OCI-LY1 (cell line): ENCODE measurements around the gene MARCHF6.

Source experiments
- H2AFZ ChIP-seq: fragments of 200-600 bp; sonication (generic), shearing (Covaris generic); 2 replicates; pipeline ENCODE4 v1.6.0; 2014; ENCODE audit warnings: antibody characterized with exemption, mild to moderate bottlenecking, low read length
- H3F3A ChIP-seq: fragments of 200-600 bp; sonication (generic), shearing (Covaris generic); 2 replicates; pipeline ENCODE4 v1.6.0; 2014; ENCODE audit warnings: mild to moderate bottlenecking, antibody characterized with exemption, low read length, moderate library complexity; ENCODE audit not compliant: insufficient read depth
- H3K27ac ChIP-seq: fragments of 200-600 bp; sonication (generic); 2 replicates; pipeline ENCODE4 v1.5.1; 2014; ENCODE audit warnings: low read length, mixed run types, mild to moderate bottlenecking, low read depth; ENCODE audit not compliant: poor library complexity, severe bottlenecking
- H3K27me3 ChIP-seq: fragments of 200-600 bp; sonication (generic); 2 replicates; pipeline ENCODE4 v1.6.0; 2014; ENCODE audit warnings: antibody characterized with exemption, mild to moderate bottlenecking, low read length, moderate library complexity; ENCODE audit not compliant: insufficient read depth
- H3K36me3 ChIP-seq: fragments of 200-600 bp; sonication (generic); 2 replicates; pipeline ENCODE4 v1.6.1; 2014; ENCODE audit warnings: mild to moderate bottlenecking, antibody characterized with exemption, low read length, moderate library complexity, mixed read lengths; ENCODE audit not compliant: insufficient read depth
- H3K4me1 ChIP-seq: fragments of 200-600 bp; sonication (generic); 2 replicates; pipeline ENCODE4 v1.5.1; 2014; ENCODE audit warnings: mild to moderate bottlenecking, low read length, moderate library complexity; ENCODE audit not compliant: insufficient read depth, severe bottlenecking
- H3K4me2 ChIP-seq: fragments of 200-600 bp; sonication (generic), shearing (Covaris generic); 2 replicates; pipeline ENCODE4 v1.6.1; 2014; ENCODE audit warnings: low read length
- H3K4me3 ChIP-seq: fragments of 200-600 bp; sonication (generic); 2 replicates; pipeline ENCODE4 v1.5.1; 2014; ENCODE audit warnings: low read length, low read depth, mild to moderate bottlenecking, mixed read lengths; ENCODE audit not compliant: poor library complexity, severe bottlenecking
- H3K79me2 ChIP-seq: fragments of 200-600 bp; shearing (Covaris generic); 2 replicates; pipeline ENCODE4 v1.6.1; 2016; ENCODE audit warnings: mixed run types, low read length, mixed read lengths; ENCODE audit not compliant: insufficient read depth
- H3K9ac ChIP-seq: fragments of 200-600 bp; sonication (generic), shearing (Covaris generic); 2 replicates; pipeline ENCODE4 v1.6.1; 2014; ENCODE audit warnings: mild to moderate bottlenecking, low read length, mixed read lengths
- H3K9me2 ChIP-seq: fragments of 200-600 bp; sonication (generic), shearing (Covaris generic); 2 replicates; pipeline ENCODE4 v1.6.1; 2014; ENCODE audit warnings: low read depth, mild to moderate bottlenecking, low read length, mixed read lengths
- H3K9me3 ChIP-seq: fragments of 200-600 bp; shearing (Covaris generic); 2 replicates; pipeline ENCODE4 v1.6.1; 2014; ENCODE audit warnings: low read length, mixed read lengths
- H4K20me1 ChIP-seq: fragments of 200-600 bp; sonication (generic), shearing (Covaris generic); 2 replicates; pipeline ENCODE4 v1.6.0; 2016; ENCODE audit warnings: mild to moderate bottlenecking, low read length; ENCODE audit not compliant: insufficient read depth
- EZH2 ChIP-seq: fragments of 200-600 bp; sonication (generic), shearing (Covaris generic); IDR thresholded peaks from 2 replicates; pipeline ENCODE4 v1.8.0; 2017; ENCODE audit warnings: borderline replicate concordance, mixed run types, mild to moderate bottlenecking, antibody characterized with exemption, low read length, moderate library complexity, mixed read lengths
- TF ChIP-seq, protein P1 (sequence below): fragments of 200-600 bp; sonication (generic), shearing (Covaris generic); IDR thresholded peaks from 2 replicates; pipeline ENCODE4 v1.5.1; 2017; ENCODE audit warnings: mild to moderate bottlenecking, antibody characterized with exemption, low read length, moderate library complexity, mixed read lengths

MARCHF6 gene

DNA sequence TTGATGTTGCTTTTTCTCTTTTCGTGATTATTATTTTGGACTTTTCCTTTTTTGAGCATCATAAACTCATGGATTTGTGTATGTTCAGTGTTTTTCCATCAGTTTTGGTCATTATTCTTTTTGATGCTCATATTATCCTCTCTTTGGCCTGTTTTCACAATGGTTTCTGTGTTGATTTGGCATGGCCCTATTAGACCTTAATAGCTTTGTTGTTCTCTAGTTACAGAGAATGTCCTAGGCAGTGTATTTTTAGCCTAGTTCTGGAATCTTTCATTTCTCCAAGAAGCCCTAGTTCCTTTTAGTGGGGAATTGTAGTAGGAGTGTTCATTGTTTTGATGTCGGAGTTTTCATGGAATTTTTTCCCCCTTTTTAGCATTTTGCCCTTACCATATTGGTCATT is 46.9 kb downstream of the MARCHF6 start:
- peaks cover 93% of the 10 kb centered on the region for H3K36me3 ChIP-seq
- no peaks in the 10 kb centered on the region for H3K27me3 ChIP-seq
- no peak overlapping the region for H2AFZ ChIP-seq
- no peaks in the 10 kb centered on the region for H3K79me2 ChIP-seq
- H3K9me2 ChIP-seq = no peaks in the 10 kb centered on the region
- H4K20me1 ChIP-seq = no peaks in the 10 kb centered on the region
- no peak for TF ChIP-seq EZH2
- TF ChIP-seq, protein P1, sequence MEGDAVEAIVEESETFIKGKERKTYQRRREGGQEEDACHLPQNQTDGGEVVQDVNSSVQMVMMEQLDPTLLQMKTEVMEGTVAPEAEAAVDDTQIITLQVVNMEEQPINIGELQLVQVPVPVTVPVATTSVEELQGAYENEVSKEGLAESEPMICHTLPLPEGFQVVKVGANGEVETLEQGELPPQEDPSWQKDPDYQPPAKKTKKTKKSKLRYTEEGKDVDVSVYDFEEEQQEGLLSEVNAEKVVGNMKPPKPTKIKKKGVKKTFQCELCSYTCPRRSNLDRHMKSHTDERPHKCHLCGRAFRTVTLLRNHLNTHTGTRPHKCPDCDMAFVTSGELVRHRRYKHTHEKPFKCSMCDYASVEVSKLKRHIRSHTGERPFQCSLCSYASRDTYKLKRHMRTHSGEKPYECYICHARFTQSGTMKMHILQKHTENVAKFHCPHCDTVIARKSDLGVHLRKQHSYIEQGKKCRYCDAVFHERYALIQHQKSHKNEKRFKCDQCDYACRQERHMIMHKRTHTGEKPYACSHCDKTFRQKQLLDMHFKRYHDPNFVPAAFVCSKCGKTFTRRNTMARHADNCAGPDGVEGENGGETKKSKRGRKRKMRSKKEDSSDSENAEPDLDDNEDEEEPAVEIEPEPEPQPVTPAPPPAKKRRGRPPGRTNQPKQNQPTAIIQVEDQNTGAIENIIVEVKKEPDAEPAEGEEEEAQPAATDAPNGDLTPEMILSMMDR = no peak
- H3K4me1 ChIP-seq = no peaks in the 10 kb centered on the region
- H3K9me3 ChIP-seq = no peaks in the 10 kb centered on the region
- H3F3A ChIP-seq = 0 out of 2 replicates have a peak, but pooled peaks cover 9% of the 10 kb centered on the region
- no peak overlapping the region for H3K27ac ChIP-seq
- H3K9ac ChIP-seq = no peak overlapping the region
- no peak overlapping the region for H3K4me3 ChIP-seq
- H3K4me2 ChIP-seq = no peak overlapping the region

DNA sequence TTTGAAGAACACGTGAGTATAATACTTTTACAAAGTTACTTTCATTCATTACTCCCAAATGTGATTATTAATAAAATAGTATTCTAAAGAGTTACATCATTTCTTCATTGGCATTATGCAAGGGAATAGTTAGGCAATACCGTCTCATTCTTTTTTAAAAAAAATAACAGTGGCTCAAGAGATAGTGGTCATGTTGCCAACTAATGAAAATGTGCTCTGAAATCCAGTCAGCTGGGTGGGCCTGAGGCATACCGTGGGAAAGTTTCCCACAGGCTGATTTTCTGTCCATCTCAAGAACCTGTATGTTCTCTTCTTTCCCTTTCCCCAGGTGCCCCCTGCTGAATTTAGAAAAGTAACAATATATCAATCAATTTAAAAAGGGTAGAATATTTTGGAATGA is 47.3 kb downstream of the MARCHF6 start:
- no peaks in the 10 kb centered on the region for H3K79me2 ChIP-seq
- TF ChIP-seq, protein P1 = no peak
- no peak for TF ChIP-seq EZH2
- H3K27ac ChIP-seq = no peak overlapping the region
- no peaks in the 10 kb centered on the region for H3K4me1 ChIP-seq
- no peak overlapping the region for H2AFZ ChIP-seq
- no peak overlapping the region for H3K4me3 ChIP-seq
- H3K36me3 ChIP-seq = peaks cover 93% of the 10 kb centered on the region
- H3K4me2 ChIP-seq = no peak overlapping the region
- H3K9me3 ChIP-seq = no peaks in the 10 kb centered on the region
- no peaks in the 10 kb centered on the region for H3K27me3 ChIP-seq
- no peaks in the 10 kb centered on the region for H3K9me2 ChIP-seq
- H4K20me1 ChIP-seq = no peaks in the 10 kb centered on the region
- 0 out of 2 replicates have a peak, but pooled peaks cover 9% of the 10 kb centered on the region for H3F3A ChIP-seq
- no peak overlapping the region for H3K9ac ChIP-seq

DNA sequence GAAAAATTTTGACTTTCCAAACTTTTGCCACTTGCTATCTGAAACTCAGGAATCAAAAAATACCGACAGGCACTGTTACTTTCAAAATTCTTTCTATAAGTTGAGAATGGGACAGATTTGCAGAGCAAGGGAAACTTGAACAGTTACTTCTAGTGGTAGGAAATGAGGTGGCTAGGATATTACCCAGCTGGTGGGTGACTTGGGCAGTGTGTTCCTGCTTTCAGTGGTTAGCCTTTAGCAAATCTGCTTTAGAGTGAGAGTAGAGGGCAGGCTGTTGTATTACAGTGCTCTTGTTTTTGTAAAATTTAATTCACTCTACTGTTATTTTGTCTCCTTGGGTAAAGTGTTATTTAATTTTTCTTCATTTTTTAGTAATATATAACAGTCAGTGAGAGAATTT is 48.0 kb downstream of the MARCHF6 start:
- H3K79me2 ChIP-seq = no peaks in the 10 kb centered on the region
- no peaks in the 10 kb centered on the region for H3K9me3 ChIP-seq
- TF ChIP-seq, protein P1 = no peak
- no peak for TF ChIP-seq EZH2
- 0 out of 2 replicates have a peak, but pooled peaks cover 9% of the 10 kb centered on the region for H3F3A ChIP-seq
- no peak overlapping the region for H3K4me2 ChIP-seq
- H3K27me3 ChIP-seq = no peaks in the 10 kb centered on the region
- H3K4me1 ChIP-seq = no peaks in the 10 kb centered on the region
- no peaks in the 10 kb centered on the region for H3K9me2 ChIP-seq
- H4K20me1 ChIP-seq = no peaks in the 10 kb centered on the region
- no peak overlapping the region for H2AFZ ChIP-seq
- no peak overlapping the region for H3K27ac ChIP-seq
- H3K36me3 ChIP-seq = peaks cover 93% of the 10 kb centered on the region
- H3K9ac ChIP-seq = no peak overlapping the region
- no peak overlapping the region for H3K4me3 ChIP-seq
